SIG-M5 (cell line): ENCODE measurements around the gene PRKG1.

ENCODE experiments used
- DNase-seq: peaks from one replicate; lab custom pipeline; 2025; lab: John Stamatoyannopoulos, UW

The PRKG1 gene

DNA sequence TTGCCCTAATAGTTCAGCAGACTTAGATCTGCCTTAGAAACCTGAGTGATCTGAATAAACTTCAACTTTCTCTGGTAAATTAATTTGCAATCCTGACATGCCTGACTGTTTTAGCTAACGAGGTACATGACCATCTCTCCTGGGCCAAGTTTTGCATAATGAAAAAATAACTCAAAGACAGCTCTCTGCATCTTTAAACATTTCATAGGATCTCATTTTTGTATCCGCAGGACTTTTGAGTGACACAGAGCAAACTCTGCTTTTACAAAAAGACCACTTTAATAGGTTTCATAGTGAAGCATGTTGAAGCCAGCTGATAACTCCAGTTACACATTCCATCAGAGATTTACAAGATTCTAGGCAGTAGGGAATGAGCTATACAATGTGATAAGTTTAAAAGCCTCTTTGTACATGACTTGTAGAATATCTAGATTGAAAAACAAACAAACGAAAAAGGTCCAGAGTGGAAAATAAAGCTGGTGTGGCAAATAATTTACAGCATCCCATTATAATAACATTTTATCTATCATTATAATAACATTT lies 2.1 kb downstream of the PRKG1 start:
- DNase-seq = no peak

DNA sequence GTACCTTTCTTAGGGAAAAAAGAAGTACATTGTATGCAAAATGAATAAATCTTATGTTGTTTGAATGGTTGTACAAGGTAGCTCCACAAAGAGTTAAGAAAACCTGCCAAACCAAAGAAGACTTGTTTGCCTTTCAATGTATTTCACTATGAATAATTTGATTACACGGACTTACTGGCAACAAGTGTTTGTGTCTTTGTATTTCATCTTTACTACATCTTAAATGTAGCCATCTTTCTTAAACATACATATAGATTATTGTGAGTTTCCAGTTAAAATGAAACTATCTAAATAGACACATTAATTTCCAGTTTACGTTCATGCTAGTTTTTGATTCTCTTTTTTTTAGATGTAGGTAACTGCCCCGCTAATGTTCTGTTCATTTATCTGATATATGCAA lies 2.8 kb downstream of the PRKG1 start:
- no peak for DNase-seq

DNA sequence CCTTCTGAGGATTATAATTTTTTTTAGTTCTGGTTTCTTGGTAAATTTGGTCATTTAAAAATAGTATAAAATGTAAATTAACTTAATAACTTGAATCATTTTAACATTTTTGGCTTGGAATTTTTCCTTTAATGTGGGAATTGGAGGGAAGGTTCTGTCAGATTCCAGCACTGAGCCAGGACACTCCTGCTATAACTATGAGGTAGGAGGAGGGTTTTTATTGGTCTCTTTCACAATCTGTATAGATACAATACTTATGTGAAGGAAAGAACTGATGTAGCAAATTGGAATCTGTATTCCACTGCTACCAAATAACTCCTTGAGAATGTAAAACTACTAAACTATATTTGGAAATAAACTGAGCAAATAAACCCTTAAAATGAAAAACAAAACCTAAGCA lies 3.2 kb downstream of the PRKG1 start:
- DNase-seq = no peak

DNA sequence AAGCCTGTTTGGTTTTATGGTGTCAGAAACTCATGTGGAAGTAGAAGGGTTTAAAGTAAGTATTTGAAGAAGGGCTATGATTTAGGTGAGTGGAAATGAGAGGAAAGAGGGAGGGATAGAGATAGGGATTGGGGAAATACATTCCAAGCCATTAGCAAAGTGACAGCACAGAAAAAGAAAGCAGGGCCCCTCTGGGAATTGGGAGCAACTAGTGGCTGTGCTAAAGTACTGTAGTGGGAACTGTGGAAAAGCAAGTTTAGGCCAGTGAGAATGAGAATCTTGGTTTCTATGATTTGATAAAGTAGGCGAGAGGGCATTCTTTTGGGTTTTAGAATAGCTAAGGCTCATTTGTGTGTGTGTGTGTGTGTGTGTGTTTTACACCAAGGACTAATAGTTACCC lies 5.0 kb downstream of the PRKG1 start:
- DNase-seq = no peak

DNA sequence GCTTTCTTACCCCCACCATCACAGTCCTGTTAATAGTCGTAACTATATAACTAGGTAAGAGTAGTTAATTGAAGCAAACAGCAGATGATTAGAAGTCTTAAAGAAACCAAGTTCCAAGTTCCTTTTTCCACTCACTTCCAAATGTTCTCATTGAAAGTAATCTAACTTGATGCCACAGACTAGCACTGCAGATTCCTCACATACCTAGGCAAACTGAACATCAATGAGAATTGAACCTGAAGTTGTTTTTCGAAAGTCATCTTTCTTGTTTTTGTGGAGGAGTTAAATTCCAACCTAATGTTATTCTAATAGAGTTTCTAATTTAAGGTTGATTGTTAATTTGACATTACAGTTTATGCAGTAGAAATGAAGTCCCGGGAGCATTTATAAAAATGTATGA lies 5.5 kb downstream of the PRKG1 start:
- DNase-seq = no peak

DNA sequence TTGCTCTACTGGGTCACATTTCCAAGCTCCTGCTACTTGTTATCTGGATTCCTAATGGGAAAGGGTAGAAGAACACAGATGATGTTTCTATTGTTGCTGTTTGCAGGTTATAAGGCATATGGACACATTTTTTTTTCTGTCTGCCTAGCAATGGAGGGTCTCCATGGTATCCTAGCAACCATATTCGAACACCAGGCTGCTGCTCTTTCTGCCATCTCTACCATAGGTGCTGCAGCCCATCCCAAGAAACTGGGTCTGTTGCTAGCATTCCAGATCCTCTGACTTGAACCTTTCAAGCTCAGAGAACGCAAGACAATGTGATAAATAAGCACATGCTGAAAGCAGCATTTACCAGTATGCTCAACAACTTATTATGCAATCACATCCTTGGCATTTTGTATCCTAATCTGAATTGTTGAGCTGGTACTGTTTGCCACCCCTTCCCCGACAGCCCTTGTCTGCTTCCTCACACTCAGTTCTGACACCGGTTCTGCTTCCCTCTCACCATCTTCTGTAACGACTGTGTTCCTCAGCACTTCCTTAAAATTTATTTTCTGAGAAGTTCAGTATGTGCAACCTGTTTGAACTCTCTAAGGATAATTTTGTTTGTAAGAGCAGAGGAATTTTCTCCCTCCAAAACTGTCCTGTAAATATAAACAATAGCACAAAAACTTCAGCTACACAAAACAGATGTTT lies 6.2 kb downstream of the PRKG1 start:
- no peak for DNase-seq

DNA sequence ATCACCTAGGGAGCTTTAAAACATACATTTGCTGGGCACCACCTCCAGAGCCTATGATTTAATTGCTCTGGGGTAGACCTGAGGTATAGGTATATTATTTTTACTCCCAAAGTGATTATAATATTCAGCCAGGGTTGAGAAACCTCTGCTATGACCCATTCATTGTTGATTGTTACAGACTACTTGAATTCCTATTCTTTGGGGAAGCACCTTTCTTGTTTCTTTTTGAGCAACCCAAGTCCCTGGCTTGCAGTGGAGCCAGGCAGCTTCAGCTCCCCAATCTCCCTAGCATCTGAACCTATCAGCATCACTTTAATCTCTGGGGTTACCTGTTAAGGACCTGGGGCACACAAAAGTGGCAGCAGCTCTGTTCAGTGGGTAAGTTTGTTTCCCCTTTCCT lies 8.6 kb downstream of the PRKG1 start:
- DNase-seq = no peak

DNA sequence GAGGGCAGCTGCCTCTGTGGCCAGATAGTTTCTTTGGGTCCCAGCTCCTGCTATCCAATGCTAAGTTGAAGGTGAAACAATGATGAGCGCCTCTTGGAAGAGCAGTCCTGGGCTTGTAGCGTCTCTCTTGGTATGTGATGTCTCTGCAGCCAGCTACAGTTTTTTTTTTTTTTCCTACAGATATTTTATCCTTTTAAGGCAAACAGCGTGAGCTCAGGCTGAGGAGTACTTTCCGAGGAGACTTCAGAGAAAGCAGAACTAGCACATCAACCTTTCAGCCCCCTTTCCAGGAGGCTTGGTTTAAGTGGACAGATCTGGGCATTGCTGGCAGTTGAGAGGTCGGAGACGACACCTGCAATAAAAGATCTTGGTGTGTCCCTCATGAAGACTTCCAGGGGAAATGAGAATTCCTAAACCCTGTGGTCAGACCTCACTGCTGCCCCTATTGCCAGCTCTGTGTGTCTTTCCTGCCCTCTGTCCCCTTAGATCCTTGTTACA lies 9.1 kb downstream of the PRKG1 start:
- no peak for DNase-seq

DNA sequence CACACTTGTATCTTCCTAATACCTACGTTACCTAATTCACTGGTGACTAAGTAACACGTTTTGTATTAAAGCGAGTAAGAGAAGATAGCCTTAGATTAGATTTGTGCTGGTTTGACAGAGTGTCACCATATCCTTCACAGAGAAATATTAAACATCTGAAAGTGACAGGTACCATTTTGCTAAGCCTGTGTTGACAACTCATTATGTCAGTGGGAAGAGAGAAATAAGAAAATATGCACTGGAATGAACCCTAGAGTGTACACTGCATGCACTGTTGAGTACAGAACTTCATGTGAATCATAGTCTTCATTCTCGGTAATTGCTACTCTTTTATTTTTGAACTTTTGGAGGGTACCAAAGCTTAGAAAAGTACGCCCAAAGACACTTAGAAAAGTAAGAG lies 10.9 kb downstream of the PRKG1 start:
- DNase-seq = no peak

DNA sequence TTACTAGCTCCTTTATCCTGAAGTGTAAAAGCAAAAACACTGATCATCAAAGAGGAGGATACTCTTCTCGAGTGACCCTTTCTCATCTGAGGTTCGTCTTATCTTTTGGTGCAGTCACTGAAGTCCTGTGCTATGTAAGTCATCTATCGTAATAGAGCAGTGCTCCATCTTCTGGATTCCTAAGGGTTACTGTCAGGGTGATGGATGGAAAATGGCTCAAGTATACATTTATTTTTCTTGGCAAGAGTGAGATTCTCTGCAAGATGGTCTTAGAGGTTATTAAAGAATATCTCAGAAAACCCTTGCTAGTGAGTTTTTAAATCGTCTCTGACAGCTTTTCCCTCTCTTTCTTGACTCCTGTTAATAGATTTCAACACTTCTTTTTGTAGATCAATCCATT lies 12.4 kb downstream of the PRKG1 start:
- DNase-seq = no peak

DNA sequence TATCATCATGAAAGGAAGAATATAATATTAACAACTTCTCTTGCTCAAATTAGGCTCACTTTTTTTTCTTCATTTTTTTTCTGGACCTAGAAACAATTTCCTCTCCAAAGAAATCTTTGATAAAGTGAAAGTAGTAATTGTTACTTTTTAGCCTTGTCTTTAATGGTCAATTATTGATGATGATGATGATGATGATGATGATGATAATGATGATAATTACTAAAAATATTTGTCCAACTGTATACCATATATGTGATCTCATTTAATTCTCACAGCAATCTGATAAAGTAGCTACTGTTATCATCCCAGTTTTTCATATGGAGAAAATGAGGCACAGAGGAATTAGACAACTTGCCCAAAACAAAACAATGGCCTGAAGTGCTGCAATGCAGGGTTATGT lies 12.8 kb downstream of the PRKG1 start:
- DNase-seq = no peak

DNA sequence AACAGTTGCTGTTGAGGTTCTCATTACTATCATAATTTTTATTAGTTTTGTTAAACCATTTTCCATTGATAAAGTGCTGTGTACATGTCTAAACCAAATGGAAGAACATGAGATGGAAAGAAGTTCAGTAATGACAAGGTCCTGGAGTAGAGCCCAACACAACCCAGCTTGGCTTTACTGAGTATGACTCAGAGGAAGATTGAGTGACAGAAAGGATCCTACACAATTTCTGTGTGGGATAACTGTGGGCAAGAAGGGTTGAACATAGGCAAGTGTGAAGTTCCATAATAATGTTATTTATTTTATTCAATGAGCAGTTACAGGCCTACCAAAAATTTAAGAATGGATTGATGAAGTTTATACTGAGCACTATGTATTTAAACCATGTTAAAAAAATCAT lies 15.9 kb downstream of the PRKG1 start:
- no peak for DNase-seq

DNA sequence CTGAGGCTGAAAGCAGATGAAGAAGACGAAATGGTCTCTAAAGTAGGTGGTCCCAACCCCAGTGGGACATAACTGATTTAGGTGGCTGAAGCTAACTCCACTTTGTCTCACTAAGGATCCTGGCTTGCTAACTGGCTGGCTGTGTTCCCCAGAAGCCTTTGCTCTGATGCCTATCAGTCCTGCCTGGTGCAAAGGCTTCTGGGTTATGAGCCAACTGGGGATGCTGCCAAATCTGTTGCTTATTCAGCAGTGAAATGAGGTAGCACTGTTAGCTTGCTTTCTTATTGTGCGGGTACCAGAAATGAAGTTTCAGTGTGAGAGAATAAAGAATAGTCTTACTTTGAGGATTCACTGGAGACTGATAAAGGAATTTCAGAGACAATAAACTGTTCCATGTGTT lies 18.1 kb downstream of the PRKG1 start:
- no peak for DNase-seq

DNA sequence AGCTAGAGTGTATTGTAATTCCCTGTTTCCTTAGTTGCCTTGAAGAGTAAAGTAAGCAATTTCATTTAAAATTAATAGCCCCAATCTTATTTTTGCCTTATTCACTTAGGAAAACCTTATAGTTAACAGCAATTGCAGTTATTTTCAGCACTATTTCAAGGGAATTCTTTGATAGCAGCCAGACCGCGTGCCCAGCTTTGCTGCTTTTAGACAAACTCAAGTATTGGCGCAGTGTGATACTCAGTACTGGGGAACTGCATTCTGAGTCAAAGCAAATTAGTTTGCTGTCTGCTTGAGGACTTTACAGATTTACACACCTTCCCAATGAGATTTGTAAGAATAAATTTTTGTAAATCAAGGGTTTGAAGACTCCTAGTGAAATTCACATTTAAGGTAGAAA lies 21.2 kb downstream of the PRKG1 start:
- DNase-seq = no peak

DNA sequence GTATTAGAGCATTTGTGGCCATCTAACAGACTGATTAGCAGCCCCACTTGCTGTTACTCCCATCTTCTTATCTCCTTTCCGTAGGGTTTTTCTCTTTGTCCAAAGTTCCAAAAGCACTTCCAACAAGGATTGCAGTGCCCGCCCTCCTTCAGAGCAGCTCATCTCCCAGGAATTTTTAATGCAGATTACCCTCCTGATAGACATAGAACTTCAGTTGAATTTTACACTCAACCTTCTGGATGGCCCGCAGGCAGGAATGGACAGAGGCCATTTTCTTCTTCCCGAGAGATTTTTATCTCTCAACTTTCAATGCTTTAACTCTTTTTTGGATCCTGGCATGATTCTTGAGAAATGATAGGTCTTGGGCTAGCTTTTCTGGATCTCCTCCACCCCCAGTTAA lies 23.3 kb downstream of the PRKG1 start:
- no peak for DNase-seq

DNA sequence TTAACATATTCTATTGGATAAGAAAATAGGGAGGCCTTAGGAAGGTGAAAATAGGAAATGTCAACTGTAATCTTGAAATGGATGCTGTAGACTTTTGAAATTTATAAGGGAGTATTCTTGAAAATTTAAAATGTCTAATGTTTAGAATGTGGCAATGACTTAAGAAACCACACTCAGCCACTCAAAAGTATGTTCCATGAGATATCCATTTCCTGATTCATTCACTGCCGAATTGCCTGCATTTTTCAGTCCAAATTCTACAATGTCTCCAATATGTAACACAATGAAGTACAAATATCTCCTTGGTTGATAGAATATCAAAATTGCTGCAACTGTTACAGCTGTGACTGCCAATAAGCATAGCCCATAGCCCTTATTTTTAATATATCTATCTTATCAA lies 25.9 kb downstream of the PRKG1 start:
- DNase-seq = no peak

DNA sequence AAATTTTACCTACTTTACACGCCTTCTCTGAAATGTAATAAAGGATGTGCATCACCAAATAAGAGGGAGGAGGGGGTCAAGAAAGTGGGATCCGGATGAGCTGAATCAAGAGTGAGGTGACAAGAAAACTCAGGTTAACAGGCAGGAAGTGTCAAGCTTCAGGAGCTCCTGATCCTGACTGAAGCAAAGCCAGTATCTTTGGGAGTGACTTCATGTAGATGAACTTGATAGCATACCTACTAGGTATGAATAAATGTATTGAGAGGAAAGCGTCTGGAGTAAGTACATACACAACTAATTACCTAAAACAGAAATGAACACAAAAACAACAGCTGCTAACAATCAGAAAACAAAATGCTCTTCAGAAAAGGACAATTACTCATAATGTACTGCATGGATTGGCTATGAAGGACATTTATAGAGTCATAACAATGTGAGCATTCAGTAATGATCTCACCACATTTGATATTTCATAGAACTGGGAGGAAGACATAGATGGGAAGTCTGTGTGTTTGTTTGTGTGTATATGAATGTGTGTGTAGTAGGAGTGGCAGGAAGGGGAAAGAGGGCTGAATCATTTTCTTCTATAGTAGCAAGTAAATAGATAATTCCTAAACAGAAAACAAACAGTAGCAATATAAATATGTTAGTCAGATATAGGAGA lies 29.4 kb downstream of the PRKG1 start:
- no peak for DNase-seq

DNA sequence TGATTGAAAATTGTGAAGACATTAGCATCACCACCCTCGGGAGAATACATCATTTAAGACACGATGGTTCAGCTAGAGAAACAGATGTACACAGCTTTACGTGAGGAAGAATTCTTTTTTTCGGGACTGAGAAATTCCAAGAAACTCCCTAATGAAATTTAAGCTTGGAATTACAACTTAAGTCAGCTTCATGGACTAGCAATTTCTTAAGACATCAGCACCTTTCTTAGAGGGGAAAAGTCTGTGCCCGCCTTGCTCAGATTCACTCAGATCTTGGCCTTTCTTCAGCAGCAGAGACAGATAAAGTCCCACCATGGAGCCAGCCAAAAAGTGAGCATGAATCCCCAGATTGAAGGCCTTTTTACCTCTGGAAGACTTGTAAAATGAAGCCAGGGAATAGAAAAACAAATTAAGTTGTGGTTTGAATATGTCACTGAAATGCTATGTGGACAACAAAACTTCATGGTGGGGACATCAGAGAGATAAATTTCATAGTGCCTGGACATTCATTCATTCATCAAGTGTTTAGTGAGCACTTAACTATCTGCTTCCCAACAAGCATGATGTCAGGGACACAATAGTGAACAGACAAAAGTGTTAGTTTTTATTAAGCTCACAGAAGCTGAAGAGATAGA lies 32.1 kb downstream of the PRKG1 start:
- no peak for DNase-seq

DNA sequence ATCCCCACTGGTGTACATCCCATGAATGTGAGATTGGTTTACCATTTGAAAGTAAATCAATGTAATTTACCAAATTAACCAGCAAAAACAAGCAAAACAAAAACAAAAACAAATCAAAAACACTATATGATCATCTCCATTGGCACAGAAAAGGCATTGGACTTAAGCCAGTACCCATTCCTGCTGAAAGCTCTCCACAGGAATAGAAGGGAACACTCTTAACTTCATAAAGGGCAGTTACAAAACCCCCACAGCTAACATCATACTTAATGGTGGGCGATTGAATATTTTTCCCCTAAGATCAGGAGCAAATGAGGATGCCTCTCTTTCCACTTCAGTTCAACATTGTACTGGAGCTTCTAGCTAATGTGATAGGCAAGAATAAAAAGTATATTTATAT lies 34.1 kb downstream of the PRKG1 start:
- DNase-seq = no peak

DNA sequence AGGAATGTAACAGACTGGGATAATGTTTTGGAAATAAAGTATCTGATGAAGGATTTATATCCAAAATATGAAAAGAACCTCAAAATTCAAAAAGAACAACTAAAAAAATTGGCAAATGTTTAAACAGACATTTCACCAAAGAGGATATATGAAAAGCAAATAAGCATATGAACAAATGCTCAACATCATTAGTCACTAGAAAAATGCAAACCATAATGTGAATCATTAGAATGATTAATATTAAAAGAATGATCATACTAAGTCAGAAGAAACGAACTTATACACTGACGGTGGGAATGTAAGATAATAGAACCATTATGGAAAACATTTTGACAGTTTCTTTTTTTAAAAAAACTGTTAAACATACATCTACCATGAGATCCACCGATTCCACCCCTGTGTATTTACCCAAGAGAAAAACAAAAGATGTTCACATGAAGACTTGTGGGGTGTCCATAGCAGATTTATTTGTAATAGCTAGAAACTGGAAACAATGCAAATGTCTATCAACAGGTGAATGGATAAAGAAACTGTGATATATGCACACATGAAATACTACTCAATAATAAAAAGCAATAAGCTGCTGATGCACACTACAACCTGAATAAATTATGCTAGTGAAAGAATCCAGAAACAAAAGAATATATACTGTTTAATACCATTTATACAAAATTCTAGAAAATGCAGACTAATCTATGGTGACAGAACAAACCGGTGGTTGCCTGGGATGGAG lies 35.7 kb downstream of the PRKG1 start:
- no peak for DNase-seq

DNA sequence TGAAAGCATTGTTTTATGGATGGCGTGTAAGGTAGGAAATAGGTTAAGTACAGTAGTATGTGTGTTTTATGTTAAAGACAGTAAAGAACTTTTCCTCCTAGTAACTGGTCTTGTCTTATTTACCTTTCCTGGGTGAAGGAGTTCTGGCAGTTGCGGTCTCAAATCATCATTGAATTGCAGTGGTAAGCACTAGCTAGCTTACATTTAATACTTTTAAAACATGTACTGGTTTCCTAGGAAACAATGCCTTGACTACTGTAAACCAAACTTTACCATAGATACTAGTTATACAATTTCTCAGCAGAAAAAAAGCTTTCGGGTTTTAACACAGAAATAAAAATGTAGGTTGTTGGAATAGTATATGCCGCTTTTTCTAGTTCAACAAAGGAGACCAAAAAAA lies 37.7 kb downstream of the PRKG1 start:
- no peak for DNase-seq

DNA sequence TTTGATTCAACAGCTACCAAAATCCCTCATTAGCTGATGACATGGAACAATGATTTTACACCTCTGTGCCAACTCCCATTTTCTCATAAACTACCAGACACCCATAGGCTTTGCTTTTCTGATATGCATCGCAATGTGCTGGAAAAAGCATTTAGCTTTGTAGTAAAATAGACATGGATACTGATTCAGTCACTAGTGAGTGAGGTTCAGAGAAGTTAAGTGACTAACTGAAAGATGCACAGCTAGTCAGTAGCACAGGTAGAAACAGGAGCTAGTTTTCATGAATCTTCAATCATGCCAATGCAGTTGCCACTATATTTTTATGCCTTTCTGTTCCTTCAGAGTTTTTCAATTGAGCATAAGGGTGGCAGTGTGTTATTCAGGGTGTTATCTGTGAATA lies 38.7 kb downstream of the PRKG1 start:
- no peak for DNase-seq
